GM19025 (cell line): ENCODE data around the gene SDSL.

ENCODE experiments used
- ATAC-seq: cut with Tn5 transposase; IDR thresholded peaks from one replicate; pipeline ENCODE4 v1.9.1; 2021; ENCODE audit warnings: mild to moderate bottlenecking, low read depth, moderate library complexity; ENCODE audit not compliant: unreplicated experiment

Gene SDSL

GRCh38 chr12:113465808-113466453 lies 43.8 kb downstream of the SDSL start:
- no peak for ATAC-seq

- no peak for ATAC-seq
Measured at GRCh38 chr12:113466454-113467141, 44.4 kb downstream of the SDSL start.

- no peak for ATAC-seq
Measured at GRCh38 chr12:113467142-113467501, 44.9 kb downstream of the SDSL start.

- ATAC-seq = no peak
Measured at GRCh38 chr12:113467502-113468364, 45.6 kb downstream of the SDSL start.

GRCh38 chr12:113468365-113469223 lies 46.4 kb downstream of the SDSL start:
- no peak for ATAC-seq

- no peak for ATAC-seq
Measured at GRCh38 chr12:113469224-113469948, 47.2 kb downstream of the SDSL start.

GRCh38 chr12:113469949-113470743 lies 48.0 kb downstream of the SDSL start:
- ATAC-seq = no peak

GRCh38 chr12:113470871-113471618 lies 48.9 kb downstream of the SDSL start:
- no peak for ATAC-seq

GRCh38 chr12:113471619-113472171 lies 49.5 kb downstream of the SDSL start, which contains the start of gene LHX5:
Gene LHX5 (minus strand): TSS chr12:113471871. CDS start chr12:113471498, 373 bp downstream.
- ATAC-seq = no peak

GRCh38 chr12:113472191-113473121 lies 50.3 kb downstream of the SDSL start:
- ATAC-seq = no peak

GRCh38 chr12:113473400-113473799 lies 51.2 kb downstream of the SDSL start:
- ATAC-seq = no peak

- no peak for ATAC-seq
Measured at GRCh38 chr12:113473942-113474341, 51.8 kb downstream of the SDSL start.

GRCh38 chr12:113474635-113475436 lies 52.7 kb downstream of the SDSL start:
- ATAC-seq = no peak

- no peak for ATAC-seq
Measured at GRCh38 chr12:113475451-113476175, 53.4 kb downstream of the SDSL start.

- ATAC-seq = no peak
Measured at GRCh38 chr12:113476176-113476986, 54.2 kb downstream of the SDSL start.
